ENCODE measurements around the gene OSBPL5.

OSBPL5 gene

DNA sequence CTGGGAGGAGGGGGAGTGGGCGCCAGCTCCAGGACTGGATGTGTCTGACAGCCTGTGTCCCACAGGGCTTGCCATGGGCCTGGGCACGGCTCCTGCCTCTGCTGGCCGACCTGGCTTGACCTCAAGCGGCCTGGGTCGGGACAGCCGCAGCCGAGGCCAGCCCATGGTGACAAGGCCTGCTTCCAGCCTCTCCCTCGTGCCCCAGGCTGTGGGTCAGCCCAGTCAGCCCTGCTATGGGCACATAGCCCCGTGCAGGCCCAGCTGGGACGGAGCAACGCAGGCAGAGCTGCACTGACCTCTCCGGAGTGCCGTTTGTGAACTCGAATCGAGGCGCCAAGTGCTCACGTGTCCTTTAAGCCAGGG, 17.9 kb downstream of the OSBPL5 start:
- DNase-seq: no peak

DNA sequence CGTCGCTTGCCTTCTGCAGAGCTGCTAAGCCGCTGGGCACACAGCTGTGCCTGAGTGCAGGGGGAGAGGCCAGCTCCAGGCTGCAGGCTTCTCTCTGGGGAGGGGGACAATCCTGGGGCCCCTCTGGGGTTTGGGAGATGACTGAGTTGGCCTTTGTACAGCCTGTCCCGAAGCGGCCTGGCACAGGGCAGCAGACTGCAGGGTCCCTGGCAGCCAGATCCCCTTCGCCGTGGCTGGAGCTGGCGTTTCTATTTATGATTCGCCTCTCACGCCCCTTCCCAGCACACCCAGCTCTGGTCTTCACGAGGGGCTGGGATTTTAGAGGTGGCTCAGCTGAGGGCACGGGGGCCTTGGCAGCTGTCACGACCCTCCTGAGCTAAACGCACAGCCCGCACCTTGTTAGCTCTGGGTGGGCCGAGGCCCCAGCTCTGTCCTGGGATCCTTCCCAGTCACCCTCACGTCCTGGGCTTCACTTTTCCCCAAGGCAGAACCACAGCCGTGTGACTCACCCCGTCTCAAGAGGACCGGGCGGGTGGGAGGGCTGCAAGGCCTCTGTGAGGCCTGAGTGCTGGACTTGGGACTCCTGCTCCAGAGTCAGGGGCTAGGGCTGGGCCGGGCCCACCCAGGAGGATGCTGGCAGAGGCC, 18.4 kb downstream of the OSBPL5 start:
- no peak for DNase-seq

DNA sequence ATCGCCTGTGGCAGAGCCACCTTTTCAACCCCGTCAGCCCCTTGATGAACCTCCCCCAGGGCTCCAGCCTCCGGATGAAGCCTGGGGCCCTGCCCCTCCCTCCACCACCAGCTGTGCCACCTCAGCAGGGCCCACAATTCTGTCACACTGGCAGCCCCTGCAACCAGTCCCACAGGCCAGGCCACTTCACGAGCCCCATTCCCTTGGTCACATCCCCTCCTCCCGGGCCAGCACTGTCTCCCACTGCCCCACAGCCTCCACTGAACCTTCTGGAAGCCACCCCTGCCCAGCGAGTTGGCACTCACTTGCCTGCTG, 19.9 kb downstream of the OSBPL5 start:
- DNase-seq: no peak

DNA sequence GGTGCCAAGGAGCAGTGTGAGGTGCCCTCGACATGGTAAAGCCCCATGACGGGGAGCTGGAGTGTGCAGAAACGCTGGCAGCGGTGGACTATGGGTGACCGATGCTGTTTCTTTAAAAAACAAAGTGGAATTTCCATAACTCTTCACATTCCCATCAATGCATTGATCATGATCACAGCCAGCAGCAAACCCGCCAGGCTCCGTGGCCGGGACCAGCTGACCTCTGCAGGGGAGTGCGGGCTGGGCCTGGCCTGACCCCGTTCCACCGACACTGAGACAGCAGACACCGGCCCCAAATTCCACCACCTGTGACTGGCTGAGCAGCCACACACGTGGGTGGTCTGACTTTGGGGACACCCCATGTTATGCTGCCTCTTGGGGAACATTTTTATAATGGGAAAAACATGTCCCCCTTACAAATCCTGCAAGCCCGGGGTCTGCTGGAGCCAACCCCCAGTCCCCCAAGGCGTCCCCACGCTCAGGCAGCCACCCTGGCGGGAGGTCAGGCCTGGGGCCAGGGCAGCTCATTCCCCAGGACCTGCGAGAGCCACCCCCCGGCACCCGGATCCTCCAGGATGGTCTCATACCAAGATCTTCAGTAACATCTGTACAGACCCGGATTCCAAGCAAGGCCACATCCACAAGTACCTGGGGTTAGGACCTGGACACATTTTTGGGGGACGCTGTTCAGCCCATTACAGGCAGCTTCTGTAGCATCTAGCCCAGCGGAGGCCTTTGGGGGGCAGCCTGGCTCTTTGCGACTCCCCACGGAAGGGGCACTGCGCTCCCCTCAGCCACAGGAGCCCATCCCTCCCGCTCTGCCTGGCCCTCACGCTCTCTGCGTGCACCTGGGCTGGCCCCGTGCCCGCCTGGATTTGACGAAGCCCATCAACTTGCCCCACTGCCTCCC, 20.6 kb downstream of the OSBPL5 start:
- no peak for DNase-seq

DNA sequence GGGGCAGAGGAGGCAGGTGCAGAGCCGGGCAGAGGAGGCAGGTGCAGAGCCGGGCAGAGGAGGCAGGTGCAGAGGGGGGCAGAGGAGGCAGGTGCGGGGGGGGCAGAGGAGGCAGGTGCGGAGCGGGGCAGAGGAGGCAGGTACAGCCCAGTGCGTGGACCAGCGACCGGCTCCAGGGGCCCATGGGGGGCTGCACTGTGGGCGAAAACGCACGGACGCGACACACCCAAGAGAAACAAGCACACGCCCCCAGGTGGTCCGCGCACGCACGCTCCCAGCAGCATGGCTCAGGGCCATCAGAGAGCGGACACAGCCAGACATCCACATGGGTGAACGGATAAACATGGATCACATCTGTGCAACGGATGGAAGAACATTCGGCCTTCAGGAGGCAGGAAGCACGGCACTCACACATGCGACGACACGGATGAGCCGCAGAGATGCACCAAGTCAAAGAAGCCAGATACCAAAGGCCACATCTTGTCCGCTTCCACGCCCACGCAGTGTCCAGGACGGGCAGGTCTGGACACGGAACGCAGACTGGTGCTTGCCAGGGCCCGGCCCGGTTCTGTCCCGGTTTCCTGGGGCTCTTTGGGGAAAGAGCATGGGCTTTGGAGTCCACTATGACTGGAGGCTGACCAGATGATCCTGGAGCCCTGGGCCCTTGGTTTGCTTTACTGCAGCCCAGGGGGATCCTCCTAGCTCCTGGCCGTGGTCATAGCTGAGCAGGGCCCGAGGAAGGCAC, 21.8 kb downstream of the OSBPL5 start:
- no peak for DNase-seq

DNA sequence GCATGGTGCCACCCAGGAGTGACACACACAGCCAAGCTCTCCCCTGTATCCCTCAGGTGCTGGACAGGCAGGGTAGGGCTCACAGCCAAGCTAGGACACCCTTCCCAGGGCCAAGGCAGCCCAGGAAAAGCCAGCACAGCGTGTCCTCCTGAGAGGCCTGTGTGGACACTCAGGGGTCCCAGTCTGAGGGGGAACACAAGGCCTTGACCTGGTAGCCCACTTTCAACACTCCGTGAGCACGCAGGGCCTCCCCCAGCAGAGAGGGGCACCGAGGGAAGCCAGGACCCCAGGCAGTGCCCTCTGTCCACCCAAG, 24.9 kb downstream of the OSBPL5 start:
- no peak for DNase-seq

DNA sequence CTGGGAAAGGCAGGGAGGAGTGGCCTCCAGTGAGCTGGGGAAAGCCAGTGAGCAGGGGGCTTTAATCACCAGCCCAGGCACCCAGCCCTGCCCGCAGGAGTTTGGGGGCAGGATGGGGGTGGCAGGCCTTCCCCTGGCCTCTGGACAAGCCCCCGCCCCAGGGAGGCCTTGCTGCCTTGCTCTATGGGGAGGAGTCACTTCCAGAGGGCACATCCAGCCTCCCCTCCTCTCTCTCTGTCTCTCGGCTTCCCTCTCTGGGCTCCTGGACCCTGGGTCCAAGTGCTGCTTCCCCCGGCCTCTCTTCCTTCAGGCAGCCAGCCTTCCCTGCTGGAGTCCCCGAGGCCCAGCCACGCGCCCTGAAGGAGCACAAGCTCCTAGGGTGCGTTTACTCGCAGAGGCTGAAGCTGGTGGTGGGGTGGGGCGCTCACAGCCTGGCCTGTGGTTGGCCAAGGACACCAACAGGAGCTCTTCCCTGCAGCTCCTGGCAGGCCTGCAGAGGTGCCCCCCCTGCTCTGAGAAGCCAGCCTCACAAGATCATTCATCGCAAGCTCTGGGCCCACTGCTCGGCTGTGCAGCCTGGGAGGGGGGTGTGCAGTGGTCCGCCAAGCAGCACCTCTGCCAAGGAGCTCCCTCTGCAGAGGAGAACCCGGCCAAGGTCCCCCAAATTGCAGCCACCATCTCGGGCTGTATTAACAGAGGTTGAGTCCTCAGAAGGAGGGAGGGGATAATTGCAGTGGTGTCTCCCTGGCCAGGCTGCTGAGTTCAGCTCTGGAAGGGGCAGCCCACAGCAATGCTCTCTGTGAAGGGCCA, 25.4 kb downstream of the OSBPL5 start:
- no peak for DNase-seq

DNA sequence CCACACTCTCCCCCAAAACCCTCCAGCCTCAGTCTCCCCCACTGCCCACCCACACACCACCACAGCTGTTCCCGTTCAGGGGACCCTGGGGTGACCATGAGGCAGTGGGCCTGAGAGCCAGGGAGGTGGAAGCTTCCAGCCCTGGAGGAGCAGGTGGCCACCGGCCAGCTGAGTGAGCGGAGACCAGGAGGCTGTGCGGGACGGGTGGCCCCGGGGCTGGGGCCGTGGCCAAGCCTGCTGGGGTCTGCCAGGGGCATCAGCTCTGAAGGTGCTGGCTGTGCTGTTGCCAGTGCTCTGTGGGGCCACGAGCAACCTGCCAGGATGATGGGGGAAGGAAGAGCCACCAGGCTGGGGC, 26.0 kb downstream of the OSBPL5 start:
- no peak for DNase-seq

DNA sequence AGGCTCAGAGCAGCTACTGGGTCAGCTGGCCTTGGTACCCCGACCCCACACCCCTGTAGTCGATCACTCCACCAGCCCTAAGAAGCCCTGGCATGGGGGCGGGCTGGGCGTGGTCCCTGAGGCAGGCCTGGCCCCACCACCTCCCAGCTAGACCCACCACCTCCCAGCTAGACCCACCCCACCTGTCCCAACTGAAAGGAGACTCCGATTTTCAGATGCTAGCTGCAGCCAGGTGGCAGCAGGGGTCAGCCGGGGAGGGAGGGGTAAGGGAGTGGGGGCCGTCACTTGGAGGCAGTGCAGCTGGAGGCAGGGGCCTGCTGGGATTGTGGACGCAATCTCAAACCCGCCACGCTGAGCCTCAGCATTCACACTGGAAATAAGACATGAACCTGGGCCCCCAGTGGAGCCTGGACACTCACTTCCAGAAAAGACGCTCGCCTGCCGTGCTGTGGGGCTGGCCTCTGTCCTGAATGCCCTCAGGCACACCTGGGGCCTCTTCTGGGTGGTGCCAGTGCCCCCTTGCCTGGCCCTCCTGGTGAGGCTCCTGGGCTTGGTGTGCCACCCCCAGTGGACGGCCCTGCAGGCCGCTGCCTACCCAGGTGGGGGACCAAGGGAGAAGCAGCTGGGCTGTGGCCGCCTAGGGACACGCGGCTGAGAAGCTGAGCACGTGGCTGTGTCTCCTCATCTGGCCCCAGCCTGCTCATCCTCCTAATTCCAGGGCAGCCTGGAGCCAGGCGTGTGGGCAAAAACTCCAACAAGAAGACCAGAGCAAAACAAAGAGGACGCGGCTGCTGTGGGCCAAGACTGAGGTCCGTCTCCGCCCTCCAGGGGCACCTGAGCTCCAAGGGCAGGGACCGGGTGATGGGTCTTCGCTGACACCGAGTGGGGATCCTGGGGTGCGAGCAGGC, 26.7 kb downstream of the OSBPL5 start:
- no peak for DNase-seq

DNA sequence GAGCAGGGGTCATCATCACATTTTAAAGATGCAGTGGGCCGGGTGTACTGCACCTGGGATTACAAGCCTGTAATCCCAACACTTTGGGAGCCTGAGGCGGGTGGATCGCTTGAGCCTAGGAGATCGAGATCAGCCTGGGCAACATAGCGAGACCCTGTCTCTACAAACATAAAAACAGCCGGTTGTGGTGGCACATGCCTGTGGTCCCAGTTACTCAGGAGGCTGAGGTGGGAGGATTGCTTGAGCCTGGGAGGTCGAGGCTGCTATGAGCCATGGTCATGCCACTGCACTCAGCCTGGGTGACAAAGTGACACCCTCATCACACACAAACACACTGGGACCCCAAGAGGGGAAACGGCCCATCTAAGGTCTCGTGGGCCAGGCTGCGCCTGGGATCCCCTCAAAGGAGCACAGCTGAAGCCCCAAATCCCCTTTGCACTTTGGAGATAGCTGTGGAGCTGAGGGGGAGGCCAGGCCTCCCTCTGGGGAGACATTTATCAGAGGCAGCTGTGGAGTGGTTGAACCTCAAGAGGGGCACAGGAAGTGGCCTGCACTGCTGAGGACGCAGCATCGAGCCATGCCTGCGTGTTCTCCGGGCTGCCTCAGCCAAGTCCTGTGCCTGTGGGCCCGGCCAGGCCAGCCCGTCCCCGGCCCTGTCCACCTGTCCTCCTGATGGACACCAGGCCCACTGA, 27.5 kb downstream of the OSBPL5 start:
- DNase-seq: no peak

DNA sequence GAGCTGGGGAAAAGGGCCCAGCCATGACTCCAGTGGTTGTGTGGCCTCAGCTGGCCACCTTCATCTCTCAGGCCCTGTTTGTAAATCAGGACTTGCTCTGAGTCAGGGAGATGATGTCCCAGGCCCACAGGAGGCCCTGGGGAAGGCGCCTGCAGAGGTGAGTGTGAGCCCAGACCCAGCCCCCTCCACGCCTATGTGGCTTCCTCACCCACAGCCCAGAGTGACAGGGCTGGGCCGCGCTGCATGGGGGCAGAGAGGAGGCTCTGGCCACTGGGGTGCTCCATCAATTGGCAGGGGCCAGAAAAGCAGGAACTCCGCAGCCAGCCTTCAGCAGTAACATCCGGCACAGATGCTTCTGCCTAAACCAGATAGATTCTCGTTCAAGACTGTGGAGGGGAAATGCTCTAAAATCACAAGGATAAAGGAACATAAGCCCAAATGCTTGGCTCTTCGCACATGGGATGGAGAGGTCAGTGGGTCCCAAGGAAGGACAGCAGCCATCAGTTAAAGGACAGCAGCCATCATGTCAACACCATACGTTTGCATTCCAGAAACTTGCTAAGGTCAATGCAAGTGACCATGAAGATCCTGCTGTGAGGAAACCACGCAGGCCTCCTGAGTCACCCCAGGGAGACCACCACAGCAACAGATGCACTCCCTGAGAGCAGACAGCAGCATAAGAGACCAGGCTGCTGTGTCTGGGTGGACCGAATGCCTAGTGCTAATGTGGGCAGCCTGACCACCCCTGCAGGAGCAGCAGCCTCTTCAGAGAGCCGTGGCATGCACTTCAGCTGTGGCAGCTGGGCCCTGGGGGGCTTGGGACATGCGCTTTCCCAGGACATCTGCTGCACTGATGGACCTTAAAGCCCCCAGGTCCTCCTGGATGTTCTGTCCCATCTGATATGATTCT, 28.3 kb downstream of the OSBPL5 start:
- DNase-seq: no peak

DNA sequence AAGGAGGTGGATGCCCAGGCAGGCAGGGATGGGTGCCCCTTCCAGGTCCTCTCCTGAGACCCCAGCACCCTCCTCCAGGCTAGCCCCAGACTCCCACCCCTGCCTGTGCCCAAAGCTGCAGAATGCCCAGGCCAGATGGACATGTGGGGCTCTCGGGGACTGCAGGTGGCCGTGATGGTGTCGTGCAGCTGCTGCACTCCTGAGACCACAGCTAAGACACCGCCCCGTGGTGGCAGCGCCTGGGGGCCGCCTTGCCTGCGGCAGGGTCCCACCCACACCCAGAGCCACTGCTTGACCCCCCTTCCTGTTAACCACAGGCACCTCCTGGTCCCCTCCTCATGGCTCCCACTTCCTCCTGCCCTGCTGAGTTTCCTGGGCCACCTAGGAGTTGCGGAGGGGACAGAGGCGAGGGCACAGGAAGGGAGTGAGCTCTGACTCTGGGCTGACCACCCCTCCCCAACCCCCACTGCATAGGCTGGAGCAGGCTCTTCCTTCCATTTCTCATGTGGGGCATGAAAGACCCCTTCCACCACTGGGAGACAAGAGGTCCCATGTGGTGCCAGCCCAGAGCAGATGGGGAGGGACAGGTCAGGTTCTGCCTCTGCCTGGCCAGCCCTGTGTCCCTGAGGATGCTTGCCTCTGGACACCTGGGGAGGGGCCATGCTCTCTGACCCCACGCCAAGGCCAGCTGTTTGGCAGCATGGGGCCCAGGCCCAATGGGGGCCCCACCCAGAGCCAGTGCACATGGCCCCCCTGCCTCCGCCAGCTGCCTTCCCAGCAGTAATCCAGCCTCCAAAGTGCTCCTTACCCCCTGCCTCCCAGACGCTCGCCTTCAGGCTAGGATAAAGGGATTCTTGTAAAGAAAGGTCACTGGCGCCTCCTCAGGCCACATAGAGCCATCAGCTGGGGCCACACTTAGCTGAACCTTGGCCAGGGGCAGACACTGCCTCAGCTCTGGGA, 29.3 kb downstream of the OSBPL5 start:
- no peak for DNase-seq

DNA sequence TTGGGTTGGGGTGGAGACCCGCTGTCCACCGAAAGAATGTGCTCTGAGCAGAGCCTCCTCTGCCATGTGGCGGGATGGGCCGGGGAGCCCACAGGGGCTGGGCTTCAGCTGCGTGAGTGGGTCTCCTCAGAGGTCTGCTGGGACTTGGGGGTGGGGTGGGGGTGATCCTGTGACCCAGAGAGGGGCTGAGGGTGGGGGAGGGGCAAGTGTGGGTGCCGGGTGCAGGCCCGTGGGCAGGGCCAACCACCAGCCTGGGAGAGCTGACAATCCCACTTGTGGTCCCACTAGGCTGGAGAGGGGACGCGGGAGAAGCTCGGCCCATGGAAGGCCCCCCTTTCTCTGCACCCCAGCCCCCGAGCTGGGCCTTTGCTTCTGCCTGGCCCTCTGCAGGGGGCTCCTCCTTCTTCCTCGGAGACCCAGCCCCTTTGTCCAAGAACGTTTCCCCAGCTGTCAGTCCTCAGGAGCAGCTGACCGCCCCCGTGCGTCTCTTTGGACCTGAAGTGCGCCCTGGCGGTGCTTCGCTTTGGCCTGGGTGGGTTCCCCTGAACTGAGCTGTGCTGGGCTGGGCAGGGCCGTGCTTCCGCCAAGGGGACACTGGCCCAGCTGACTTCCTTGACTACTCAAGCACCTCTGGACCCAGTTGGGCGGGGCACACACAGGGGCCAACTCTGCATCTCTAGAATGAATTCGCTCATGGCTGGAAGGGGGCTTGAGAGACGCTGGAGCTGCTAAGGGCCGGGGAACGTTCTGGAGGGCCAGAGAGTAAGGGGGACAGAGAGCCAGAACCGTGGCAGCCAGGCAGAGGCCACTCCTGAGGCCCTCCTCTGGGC, 30.2 kb downstream of the OSBPL5 start:
- DNase-seq: no peak

DNA sequence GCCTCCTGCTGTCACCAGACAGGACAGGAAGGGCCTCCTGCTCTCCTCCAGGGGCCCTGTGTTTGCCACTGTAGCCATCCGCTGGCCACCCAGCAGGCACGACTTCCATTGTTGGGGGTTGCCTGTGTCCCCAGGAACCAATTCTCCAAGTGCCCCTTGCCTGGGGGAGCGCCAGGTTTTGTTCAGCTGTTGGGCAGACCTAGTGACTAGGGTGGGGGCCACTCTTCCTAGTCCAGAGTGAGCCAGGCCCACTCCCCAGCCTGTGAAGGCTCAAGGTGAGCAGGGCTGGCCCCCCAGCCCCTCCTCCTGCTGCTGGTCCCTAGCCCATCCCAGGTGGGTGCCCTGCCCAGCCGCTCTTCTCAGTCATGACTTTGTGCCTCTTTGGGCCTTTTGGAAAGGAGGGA, 30.9 kb downstream of the OSBPL5 start:
- no peak for DNase-seq

DNA sequence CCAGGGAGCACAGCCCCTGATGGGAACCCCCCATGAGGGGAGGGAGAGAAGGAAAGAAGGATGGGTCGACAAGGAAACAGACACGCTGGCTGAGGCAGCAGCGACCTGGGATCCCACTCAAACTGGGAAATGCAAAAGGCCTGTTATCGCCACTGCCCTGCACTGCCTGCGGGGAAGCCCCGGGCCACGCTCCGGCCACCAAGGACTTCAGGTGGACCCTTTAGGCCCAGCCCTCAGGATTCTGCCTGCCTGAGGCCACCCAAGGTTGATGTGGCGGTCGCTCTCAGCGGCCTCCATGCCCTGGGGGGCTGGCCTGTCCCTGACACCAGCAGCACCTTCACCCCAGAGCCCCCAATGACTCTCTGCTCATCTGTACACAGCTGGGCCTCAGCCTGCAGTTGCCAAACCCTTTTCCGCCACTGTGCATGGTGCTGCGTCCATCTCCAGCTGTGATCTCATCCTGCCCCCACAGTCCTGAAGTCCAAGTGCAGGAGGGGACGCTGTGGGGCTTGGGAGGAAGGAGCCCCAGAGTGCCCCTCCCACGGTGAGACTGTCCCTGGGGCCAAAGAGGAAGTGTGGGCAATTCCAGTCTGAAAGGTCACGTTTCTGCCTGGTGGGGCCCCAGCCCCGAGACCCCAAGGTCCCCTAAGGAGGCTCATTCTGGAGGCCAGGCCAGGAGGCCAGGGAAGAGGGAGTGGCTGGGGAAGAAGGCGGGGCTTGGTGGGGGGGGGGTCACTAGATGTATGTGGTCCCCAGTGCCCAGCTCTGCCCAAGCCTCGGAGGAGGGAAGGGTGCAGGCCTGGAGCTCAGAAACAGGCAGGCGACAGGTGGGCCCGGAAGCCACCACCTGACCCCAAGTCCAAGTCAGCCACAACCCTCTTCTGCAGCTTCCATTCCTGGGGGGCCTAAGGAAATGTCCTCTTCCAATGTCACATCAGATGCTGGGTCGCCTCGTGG, 31.6 kb downstream of the OSBPL5 start:
- no peak for DNase-seq

DNA sequence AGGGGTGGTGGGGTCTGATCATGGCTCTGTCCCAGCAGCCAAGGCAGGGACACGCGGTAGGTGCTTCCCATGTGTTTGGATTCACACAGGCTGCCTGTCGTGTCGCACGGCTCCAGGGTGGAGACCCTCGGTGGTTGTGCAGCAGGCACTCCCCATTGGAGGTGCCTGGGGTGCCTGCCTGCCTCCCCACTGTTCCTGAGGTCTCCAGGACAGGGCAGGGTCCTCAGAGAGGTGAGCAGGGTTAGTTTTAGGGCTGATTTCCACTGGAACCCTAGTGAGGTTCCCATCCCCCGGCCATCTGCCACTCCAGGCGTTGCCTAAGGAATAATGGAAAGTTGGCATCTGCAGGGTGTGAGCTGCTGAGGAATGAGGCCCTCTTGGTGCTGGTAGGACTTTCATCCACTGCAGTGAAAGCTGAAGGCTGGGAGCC, 32.3 kb downstream of the OSBPL5 start:
- no peak for DNase-seq

DNA sequence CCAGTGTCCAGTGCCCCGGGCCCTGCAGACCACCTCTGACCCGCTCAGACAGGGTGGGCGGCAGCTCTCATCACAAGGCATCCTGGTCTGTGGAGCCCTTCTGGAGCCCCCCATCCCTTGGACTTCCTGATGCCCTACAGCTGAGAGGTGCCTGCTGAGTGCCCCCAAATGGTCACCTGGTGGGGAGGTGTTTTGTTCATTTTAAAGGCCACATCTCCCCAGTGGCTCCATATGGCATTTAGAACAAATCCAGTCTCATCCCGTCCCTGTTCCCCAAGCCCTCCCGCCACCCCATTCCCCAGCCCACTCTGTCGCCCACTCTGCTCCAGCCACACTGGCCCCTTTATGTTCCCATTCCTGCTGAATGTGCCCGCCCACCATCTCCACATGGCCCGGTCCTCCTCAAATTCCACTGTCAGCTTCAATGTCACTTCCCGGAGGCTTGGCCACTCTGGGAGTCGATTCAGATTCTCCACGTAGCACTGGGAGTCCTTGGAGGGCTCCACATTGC, 32.8 kb downstream of the OSBPL5 start:
- no peak for DNase-seq
